Frontal cortex (tissue), 4 donors: Measurements from ENCODE around the gene NRXN3. TPM values are rescaled to one million over a fixed set of nuclear protein-coding genes. Genes with fewer than 3 reads are reported as not detected.
A peak's percentile ranks its signal among the peaks of the same experiment; 100 is the strongest.

Experiments used
- DNase-seq, 2 donors: peaks; one replicate each; pipeline ENCODE4 v3.0.0; 2012; ENCODE audit warnings: low spot score in 2 of 2
- FAIRE-seq: peaks from 2 replicates; lab custom pipeline; 2012; peaks lifted over from hg19 to GRCh38; lab: Jason Lieb, UNC
- total RNA-seq: library from RNA; depleted of rRNA; stranded (reverse); fragments of >200 nt; gene quantifications from one replicate; pipeline ENCODE4 v1.2.3, GENCODE V29; 2014
- donor health status: control.
- donor health status: control.
- donor health status: control.

Gene NRXN3
- total RNA-seq, 1 donor from 2014 or later = 44.8 TPM

- no peak for FAIRE-seq
Observed at GRCh38 chr14:78747813-78748212, 577.6 kb downstream of the NRXN3 start.

GRCh38 chr14:78752518-78753188, 582.5 kb downstream of the NRXN3 start:
- no peak for FAIRE-seq
- DNase-seq = no peak

More at GRCh38 chr14:78747813-78748212, 577.6 kb downstream of the NRXN3 start:
- DNase-seq = no peak

GRCh38 chr14:78754059-78754458, 583.9 kb downstream of the NRXN3 start:
- DNase-seq = no peak
- FAIRE-seq = no peak

GRCh38 chr14:78758333-78758732, 588.2 kb downstream of the NRXN3 start:
- DNase-seq = peak in 1 of 2 donors; percentile 10
- no peak for FAIRE-seq

GRCh38 chr14:78762331-78762730, 592.2 kb downstream of the NRXN3 start:
- no peak for DNase-seq
- FAIRE-seq = no peak

- DNase-seq (no peak), FAIRE-seq (no peak)
Observed at GRCh38 chr14:78763746-78764145, 593.6 kb downstream of the NRXN3 start.

- no peak for DNase-seq
Observed at GRCh38 chr14:78764240-78764639, 594.1 kb downstream of the NRXN3 start.

GRCh38 chr14:78764645-78765044, 594.5 kb downstream of the NRXN3 start:
- FAIRE-seq (no peak), DNase-seq (no peak)

More at GRCh38 chr14:78764240-78764639, 594.1 kb downstream of the NRXN3 start:
- no peak for FAIRE-seq

GRCh38 chr14:78767436-78767835, 597.3 kb downstream of the NRXN3 start:
- no peak for FAIRE-seq
- no peak for DNase-seq

- DNase-seq (no peak), FAIRE-seq (no peak)
Observed at GRCh38 chr14:78782551-78782950, 612.4 kb downstream of the NRXN3 start.

- DNase-seq = no peak
- FAIRE-seq = no peak
Observed at GRCh38 chr14:78785265-78785664, 615.1 kb downstream of the NRXN3 start.

- no peak for DNase-seq
- no peak for FAIRE-seq
Observed at GRCh38 chr14:78788467-78789360, 618.5 kb downstream of the NRXN3 start.

GRCh38 chr14:78790271-78790670, 620.1 kb downstream of the NRXN3 start:
- DNase-seq (no peak), FAIRE-seq (no peak)

- FAIRE-seq = no peak
- no peak for DNase-seq
Observed at GRCh38 chr14:78798757-78799156, 628.6 kb downstream of the NRXN3 start.

GRCh38 chr14:78805570-78805969, 635.4 kb downstream of the NRXN3 start:
- DNase-seq = no peak
- no peak for FAIRE-seq

GRCh38 chr14:78823035-78823434, 652.9 kb downstream of the NRXN3 start:
- no peak for FAIRE-seq
- no peak for DNase-seq

GRCh38 chr14:78823516-78823915, 653.3 kb downstream of the NRXN3 start:
- DNase-seq = no peak
- no peak for FAIRE-seq

- FAIRE-seq = no peak
- DNase-seq = no peak
Observed at GRCh38 chr14:78829274-78829673, 659.1 kb downstream of the NRXN3 start.

GRCh38 chr14:78834766-78835451, 664.7 kb downstream of the NRXN3 start:
- DNase-seq = no peak
- FAIRE-seq = no peak

- no peak for DNase-seq
- FAIRE-seq = no peak
Observed at GRCh38 chr14:78835909-78836308, 665.7 kb downstream of the NRXN3 start.

GRCh38 chr14:78836777-78837176, 666.6 kb downstream of the NRXN3 start:
- DNase-seq (peak; percentile 1 to 16), FAIRE-seq (no peak)
